HG03354 (cell line): Measurements from ENCODE around the gene TGM6.

Source experiments
- ATAC-seq: cut with Tn5 transposase; IDR thresholded peaks from one replicate; pipeline ENCODE4 v1.9.1; 2021; ENCODE audit warnings: mild to moderate bottlenecking; ENCODE audit not compliant: unreplicated experiment, poor library complexity, severe bottlenecking

TGM6 gene

DNA sequence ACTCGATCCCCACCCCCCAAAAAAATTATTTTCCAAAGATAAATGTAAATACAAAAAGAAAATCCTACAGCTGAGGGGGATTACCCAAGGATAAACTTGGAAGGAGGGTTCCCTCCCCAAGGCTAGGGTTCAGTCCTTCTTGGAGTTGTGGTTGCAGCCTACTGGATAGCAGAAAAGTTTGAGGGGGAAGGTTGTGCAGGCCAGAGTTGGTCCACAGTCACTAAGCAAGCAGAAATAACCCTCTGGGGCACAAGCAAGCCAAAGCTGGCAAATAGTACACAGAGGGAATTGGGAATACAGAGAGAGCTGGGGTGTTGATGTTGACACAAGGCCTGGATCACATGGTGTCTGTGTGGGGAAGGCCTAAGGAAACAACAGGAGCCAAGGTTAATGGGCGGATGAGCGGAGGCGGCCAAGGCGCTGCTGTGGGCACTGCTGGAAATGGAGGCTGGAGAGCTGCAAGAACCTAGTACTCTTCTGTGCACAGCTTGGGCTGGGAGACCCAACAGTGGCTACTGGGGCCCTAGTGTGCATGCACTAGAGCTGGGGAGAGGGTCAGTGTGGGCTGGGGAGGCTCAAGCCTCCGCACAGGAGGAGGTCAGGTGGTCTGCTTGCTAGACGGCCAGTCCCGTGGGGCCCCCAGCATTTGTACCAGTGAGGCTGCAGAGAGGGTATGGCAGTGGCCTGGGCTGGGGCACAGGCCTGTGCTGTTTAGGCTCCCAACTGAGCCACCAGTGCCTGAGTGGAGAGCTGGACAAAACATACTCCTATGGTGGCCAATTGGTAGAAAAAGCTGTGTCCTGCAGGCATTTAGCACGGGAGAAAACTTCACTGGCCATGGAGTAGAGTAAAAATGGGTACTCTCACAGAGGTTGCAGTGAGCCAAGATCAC lies 95.4 kb downstream of the TGM6 start:
- no peak for ATAC-seq

DNA sequence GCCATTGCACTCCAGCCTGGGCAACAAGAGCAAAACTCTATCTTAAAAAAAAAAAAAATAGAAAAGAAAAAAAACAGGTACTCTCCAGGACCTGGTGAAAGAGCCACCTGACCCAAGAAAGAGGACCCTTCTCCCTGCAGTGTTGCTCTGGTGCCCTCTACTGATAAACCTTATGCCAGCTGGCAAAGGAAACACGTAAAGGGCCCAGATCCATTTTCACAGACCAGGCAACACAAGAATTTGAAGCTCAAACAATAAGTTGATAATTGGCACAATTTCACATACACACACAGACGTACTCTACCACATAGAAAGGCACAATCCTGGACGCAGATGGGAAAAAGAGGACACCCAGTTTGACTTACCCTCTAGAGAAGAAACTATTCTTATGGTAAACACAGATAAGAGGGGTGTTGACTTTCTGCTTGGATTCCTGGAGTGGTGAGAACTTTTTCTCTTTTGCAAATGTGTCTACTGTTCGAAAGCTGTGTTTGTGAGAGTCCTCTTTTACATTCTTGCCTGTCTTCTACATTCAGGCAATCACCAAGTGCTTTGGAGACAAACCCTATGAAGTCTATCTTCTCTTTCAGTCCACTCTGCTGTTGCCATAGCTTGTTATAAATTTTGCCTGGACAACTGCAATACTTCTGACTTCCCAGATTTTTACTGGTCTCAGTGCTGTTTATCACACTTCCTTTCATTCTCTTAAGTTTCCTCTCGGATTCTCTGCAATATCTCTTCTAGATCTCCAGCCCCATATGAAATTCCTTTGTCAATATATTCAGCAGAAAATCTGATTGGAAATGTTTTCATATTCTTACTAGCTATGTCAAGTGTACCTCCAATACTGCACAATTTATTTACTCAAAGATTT lies 96.3 kb downstream of the TGM6 start:
- no peak for ATAC-seq

DNA sequence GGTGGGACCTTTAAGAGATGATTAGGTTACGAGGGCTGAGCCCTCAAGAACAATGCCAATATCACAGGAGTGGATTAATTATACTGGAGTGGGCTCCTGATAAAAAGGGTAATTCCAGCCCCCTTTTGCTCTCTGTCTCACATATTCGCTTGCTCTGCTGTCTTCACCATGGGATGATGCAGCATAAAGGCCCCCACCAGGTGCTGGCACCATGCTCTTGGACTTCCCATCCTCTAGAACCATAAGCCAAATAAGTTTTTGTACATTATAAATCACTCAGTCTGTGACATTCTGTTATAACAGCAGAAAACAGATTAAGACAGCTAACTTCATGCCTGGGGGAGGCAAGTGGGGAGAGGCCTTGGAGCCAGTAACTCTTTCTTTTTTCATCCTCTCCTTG lies 99.7 kb downstream of the TGM6 start:
- no peak for ATAC-seq
